Glutamatergic neuron (in vitro differentiated cells): ENCODE results near the gene GPR17. TPM values are rescaled to one million over a fixed set of nuclear protein-coding genes. Genes with fewer than 3 reads are reported as not detected.

Experiments
- DNase-seq: peaks from one replicate; pipeline ENCODE4 v3.0.0; 2022
- H3K27ac Mint-ChIP-seq: one replicate; pipeline ENCODE4 v1.8.0; 2020; ENCODE audit warnings: mild to moderate bottlenecking, mixed read lengths, inconsistent platforms; ENCODE audit not compliant: unreplicated experiment
- H3K27me3 Mint-ChIP-seq: one replicate; pipeline ENCODE4 v1.8.0; 2020; ENCODE audit warnings: mild to moderate bottlenecking, moderate library complexity, mixed read lengths, inconsistent platforms; ENCODE audit not compliant: unreplicated experiment
- H3K36me3 Mint-ChIP-seq: one replicate; pipeline ENCODE4 v1.8.0; 2020; ENCODE audit warnings: mild to moderate bottlenecking, mixed read lengths, inconsistent platforms; ENCODE audit not compliant: unreplicated experiment
- H3K4me1 Mint-ChIP-seq: one replicate; pipeline ENCODE4 v1.8.0; 2020; ENCODE audit warnings: mild to moderate bottlenecking, low read depth, mixed read lengths, inconsistent platforms; ENCODE audit not compliant: unreplicated experiment
- H3K4me3 Mint-ChIP-seq: one replicate; pipeline ENCODE4 v1.8.0; 2020; ENCODE audit warnings: mild to moderate bottlenecking, mixed read lengths, inconsistent platforms; ENCODE audit not compliant: unreplicated experiment
- H3K9me3 Mint-ChIP-seq: one replicate; pipeline ENCODE4 v1.8.0; 2020; ENCODE audit warnings: mild to moderate bottlenecking, moderate library complexity, mixed read lengths, inconsistent platforms; ENCODE audit not compliant: unreplicated experiment
- CTCF ChIP-seq: fragments of 200-600 bp; sonication (generic); IDR thresholded peaks from one replicate; pipeline ENCODE4 v1.5.0; 2021; ENCODE audit not compliant: partially characterized antibody, unreplicated experiment
- total RNA-seq: library from RNA; stranded (reverse); fragmentation: NEBNext Ultra II Directional; extraction: Animal tissue kit (Norgen Biotek cat#: 25700); gene quantifications from one replicate; pipeline ENCODE4 v1.2.1, GENCODE V29; 2021; ENCODE audit not compliant: unreplicated experiment

GPR17 gene
- total RNA-seq, 1 donor from 2014 or later: not detected

DNA sequence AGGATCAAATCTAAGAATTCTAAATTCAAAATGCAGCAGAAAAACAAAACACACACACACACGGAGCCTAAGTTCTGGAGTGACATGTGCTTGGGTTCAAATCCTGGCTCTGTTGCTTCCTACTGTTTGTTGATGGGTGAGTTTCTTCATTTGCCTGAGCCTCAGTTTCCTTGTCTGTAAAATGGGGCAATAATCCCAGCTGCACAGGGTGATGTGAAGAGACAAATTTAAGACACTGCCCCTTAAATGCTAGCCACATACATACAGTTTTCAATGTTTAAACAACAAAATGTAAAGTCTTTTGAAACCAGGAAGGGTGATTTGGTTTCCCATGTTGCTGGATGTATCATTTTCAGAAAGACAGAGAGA, 943 bp upstream of the GPR17 start:
- Mint-ChIP-seq H3K27me3 (peaks cover 4% of the 10 kb centered on the region), H3K9me3 (peaks cover 6% of the 10 kb centered on the region), H3K4me1 (peaks cover 5% of the 10 kb centered on the region), H3K27ac (no peak overlapping the region), H3K36me3 (no peaks in the 10 kb centered on the region), H3K4me3 (no peak overlapping the region)
- no peak for DNase-seq
- TF ChIP-seq CTCF: no peak

DNA sequence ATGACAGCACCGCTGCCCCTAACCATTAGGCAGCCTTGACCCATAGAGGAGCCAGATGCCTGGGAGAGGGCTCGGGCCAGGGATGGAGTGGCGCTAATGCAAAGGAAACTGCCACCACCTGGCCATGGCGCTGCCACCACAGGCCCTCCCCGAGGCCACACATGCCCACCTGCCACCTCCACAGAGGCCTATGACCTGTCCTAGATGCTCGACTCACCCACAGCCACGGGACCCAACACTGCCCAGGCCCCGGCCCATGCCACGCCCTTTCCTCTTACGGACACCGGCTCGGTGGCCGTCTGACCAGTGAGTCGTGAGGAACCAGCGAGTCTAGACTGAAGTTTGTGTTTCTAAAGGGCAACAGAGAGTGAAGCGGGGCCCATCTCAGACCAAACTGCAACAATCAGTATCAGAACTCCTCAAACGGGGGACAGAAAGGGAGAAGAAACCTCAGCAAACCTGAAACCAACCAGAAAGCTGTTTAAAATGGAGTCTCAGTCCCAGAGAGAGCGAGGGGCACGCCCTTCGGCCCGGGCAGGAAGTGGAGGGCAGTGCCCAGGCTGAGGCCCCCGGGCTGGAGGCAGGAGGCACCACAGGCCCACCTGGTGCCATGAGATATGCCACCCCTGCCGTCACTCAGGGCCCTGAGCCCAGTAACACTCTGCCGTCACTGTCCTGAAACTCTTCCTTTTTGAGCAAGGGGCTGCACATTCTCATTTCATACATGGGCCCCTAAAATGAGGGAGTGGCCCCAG, 711 bp downstream of the GPR17 start:
- no peak for TF ChIP-seq CTCF
- Mint-ChIP-seq H3K4me1 (peaks cover 5% of the 10 kb centered on the region), H3K27me3 (peaks cover 4% of the 10 kb centered on the region), H3K4me3 (no peak overlapping the region), H3K9me3 (peaks cover 6% of the 10 kb centered on the region), H3K27ac (no peak overlapping the region), H3K36me3 (no peaks in the 10 kb centered on the region)
- no peak for DNase-seq

GRCh38 chr2:127647242-127648190, 1.6 kb downstream of the GPR17 start:
- TF ChIP-seq CTCF: no peak
- Mint-ChIP-seq H3K27ac (no peak overlapping the region), H3K4me3 (no peak overlapping the region), H3K9me3 (peaks cover 6% of the 10 kb centered on the region), H3K36me3 (no peaks in the 10 kb centered on the region), H3K4me1 (peaks cover 5% of the 10 kb centered on the region), H3K27me3 (peaks cover 4% of the 10 kb centered on the region)
- DNase-seq: no peak

GRCh38 chr2:127648321-127648720, 2.4 kb downstream of the GPR17 start:
- no peak overlapping the region for H3K4me3 Mint-ChIP-seq
- peaks cover 4% of the 10 kb centered on the region for H3K4me1 Mint-ChIP-seq
- H3K27ac Mint-ChIP-seq: no peak overlapping the region
- H3K36me3 Mint-ChIP-seq: no peaks in the 10 kb centered on the region
- TF ChIP-seq CTCF: no peak
- peaks cover 3% of the 10 kb centered on the region for H3K9me3 Mint-ChIP-seq
- no peak for DNase-seq
- peaks cover 2% of the 10 kb centered on the region for H3K27me3 Mint-ChIP-seq

DNA sequence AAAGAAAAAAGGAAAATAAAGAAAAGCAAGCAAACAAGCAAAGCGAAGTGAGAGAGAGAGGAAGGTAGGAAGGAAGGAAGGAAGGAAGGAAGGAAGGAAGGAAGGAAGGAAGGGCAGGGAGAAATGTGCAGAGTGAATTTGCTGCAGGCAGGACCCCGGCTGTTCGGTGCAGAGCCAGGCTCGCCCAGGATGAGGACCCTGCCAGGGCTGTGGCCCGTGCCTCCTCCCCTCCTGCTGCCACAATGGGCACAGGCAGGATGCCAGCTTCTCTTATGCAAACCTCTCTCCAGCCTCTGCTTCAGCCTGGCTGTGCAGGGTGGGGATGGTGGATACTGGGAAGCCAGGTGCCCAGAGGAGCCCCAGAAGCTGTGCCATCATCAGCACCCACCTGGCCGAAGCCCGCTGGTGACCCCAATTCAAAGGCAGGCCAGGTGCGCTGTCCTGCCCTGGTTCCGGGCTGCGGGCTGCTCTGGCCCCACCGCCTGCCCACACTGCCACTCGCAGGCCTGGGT, 3.2 kb downstream of the GPR17 start:
- H3K27ac Mint-ChIP-seq: no peak overlapping the region
- TF ChIP-seq CTCF: no peak
- H3K9me3 Mint-ChIP-seq: peaks cover 2% of the 10 kb centered on the region
- no peak overlapping the region for H3K4me3 Mint-ChIP-seq
- no peaks in the 10 kb centered on the region for H3K36me3 Mint-ChIP-seq
- H3K27me3 Mint-ChIP-seq: peaks cover 2% of the 10 kb centered on the region
- DNase-seq: no peak
- peaks cover 1% of the 10 kb centered on the region for H3K4me1 Mint-ChIP-seq
